Epithelial cell of prostate (primary cell): ENCODE results near the gene PYDC1.
A peak's percentile ranks its signal among the peaks of the same experiment; 100 is the strongest.
"Not testable (repeated sequence)": the region's sequence is repeated elsewhere in the genome, so short reads cannot be mapped to it uniquely, and the experiment has no call there.

ENCODE experiments used
- DNase-seq: peaks from one replicate; pipeline ENCODE4 v3.0.0-alpha.2; 2011; ENCODE audit warnings: low read depth, low spot score
- H3K27ac ChIP-seq: fragments of 450-650 bp; 2 replicates; pipeline ENCODE4 v1.5.1; 2017; ENCODE audit warnings: mild to moderate bottlenecking

Gene PYDC1

GRCh38 chr16:31183432-31184428, 33.2 kb downstream of the PYDC1 start:
- no peak for DNase-seq
- no peak overlapping the region for H3K27ac ChIP-seq

- peak overlapping the region; percentile 81 for H3K27ac ChIP-seq
- no peak for DNase-seq
These were observed 34.5 kb downstream of the PYDC1 start for GRCh38 chr16:31182391-31182790.

GRCh38 chr16:31181102-31181830, 35.7 kb downstream of the PYDC1 start:
- DNase-seq = no peak
- peak overlapping the region; percentile 81 for H3K27ac ChIP-seq

- H3K27ac ChIP-seq = peak within 1 kb of the TSS; percentile 81
- peak; percentile 51 for DNase-seq
These were observed 37.0 kb downstream of the PYDC1 start, which contains the start of gene FUS for GRCh38 chr16:31179747-31180459. FUS (plus strand) TSS chr16:31180139; CDS start chr16:31180215, 76 bp downstream.

- H3K27ac ChIP-seq = peak overlapping the region; percentile 81
- no peak for DNase-seq
These were observed 37.7 kb downstream of the PYDC1 start for GRCh38 chr16:31179219-31179746.

GRCh38 chr16:31177136-31177535, 39.8 kb downstream of the PYDC1 start:
- DNase-seq = peak; percentile 76
- no peak overlapping the region for H3K27ac ChIP-seq

GRCh38 chr16:31170048-31170447, 46.9 kb downstream of the PYDC1 start:
- DNase-seq, H3K27ac ChIP-seq: not testable (repeated sequence)

GRCh38 chr16:31168848-31169247, 48.1 kb downstream of the PYDC1 start:
- no peak for DNase-seq
- H3K27ac ChIP-seq = no peak overlapping the region

- DNase-seq = no peak
- no peak overlapping the region for H3K27ac ChIP-seq
These were observed 49.6 kb downstream of the PYDC1 start for GRCh38 chr16:31167315-31167714.
